ENCODE results near the gene RNF126.
"Not testable (repeated sequence)": the region's sequence is repeated elsewhere in the genome, so short reads cannot be mapped to it uniquely, and the experiment has no call there.

Gene RNF126

GRCh38 chr19:603779-604178 is 59.2 kb downstream of the RNF126 start:
- not testable (repeated sequence) for H3K27ac ChIP-seq, H3K4me3 ChIP-seq

- not testable (repeated sequence) for H3K4me3 ChIP-seq, H3K27ac ChIP-seq
Measured at GRCh38 chr19:603302-603639, 59.7 kb downstream of the RNF126 start.

- no peak overlapping the region for H3K4me3 ChIP-seq
- no peak overlapping the region for H3K27ac ChIP-seq
Measured at GRCh38 chr19:602391-603301, 60.4 kb downstream of the RNF126 start.

GRCh38 chr19:601790-602189 is 61.2 kb downstream of the RNF126 start:
- Histone ChIP-seq H3K4me3 (no peak overlapping the region), H3K27ac (no peak overlapping the region)

GRCh38 chr19:601310-601709 is 61.7 kb downstream of the RNF126 start:
- Histone ChIP-seq H3K27ac (no peak overlapping the region), H3K4me3 (no peak overlapping the region)
